Fibroblast of skin of right biceps (primary cell): ENCODE measurements around the gene TPX2.

Experiments
- DNase-seq: peaks from one replicate; pipeline ENCODE4 v3.0.0-alpha.2; 2013

Gene TPX2

GRCh38 chr20:31738729-31739549 is at the start of gene TPX2:
Gene TPX2, plus strand, starts transcription at chr20:31739290. Its CDS starts 18,187 bp downstream, at chr20:31757477.
- peak; percentile 98 for DNase-seq

- no peak for DNase-seq
Observed at GRCh38 chr20:31690124-31690666, 48.9 kb upstream of the TPX2 start.

- peak; percentile 63 for DNase-seq
Observed at GRCh38 chr20:31691646-31692275, 47.3 kb upstream of the TPX2 start.

- DNase-seq = no peak
Observed at GRCh38 chr20:31693402-31693801, 45.7 kb upstream of the TPX2 start.

- DNase-seq = no peak
Observed at GRCh38 chr20:31693987-31694661, 45.0 kb upstream of the TPX2 start.

- DNase-seq = no peak
Observed at GRCh38 chr20:31694842-31695593, 44.1 kb upstream of the TPX2 start.

GRCh38 chr20:31695849-31696804 is 43.0 kb upstream of the TPX2 start:
- DNase-seq = peak; percentile 51

GRCh38 chr20:31698243-31698802 is 40.8 kb upstream of the TPX2 start:
- no peak for DNase-seq

- peak; percentile 83 for DNase-seq
Observed at GRCh38 chr20:31698803-31699718, 40.0 kb upstream of the TPX2 start.

GRCh38 chr20:31699801-31700728 is 39.0 kb upstream of the TPX2 start:
- no peak for DNase-seq

- no peak for DNase-seq
Observed at GRCh38 chr20:31700747-31701146, 38.3 kb upstream of the TPX2 start.

- no peak for DNase-seq
Observed at GRCh38 chr20:31701591-31701990, 37.5 kb upstream of the TPX2 start.

GRCh38 chr20:31704225-31705119 is 34.6 kb upstream of the TPX2 start:
- DNase-seq = peak; percentile 62

- no peak for DNase-seq
Observed at GRCh38 chr20:31705191-31705590, 33.9 kb upstream of the TPX2 start.

GRCh38 chr20:31705598-31706597 is 33.2 kb upstream of the TPX2 start:
- no peak for DNase-seq

- DNase-seq = no peak
Observed at GRCh38 chr20:31706607-31707257, 32.4 kb upstream of the TPX2 start.
